ENCODE results near the gene INTS1.

The INTS1 gene

DNA sequence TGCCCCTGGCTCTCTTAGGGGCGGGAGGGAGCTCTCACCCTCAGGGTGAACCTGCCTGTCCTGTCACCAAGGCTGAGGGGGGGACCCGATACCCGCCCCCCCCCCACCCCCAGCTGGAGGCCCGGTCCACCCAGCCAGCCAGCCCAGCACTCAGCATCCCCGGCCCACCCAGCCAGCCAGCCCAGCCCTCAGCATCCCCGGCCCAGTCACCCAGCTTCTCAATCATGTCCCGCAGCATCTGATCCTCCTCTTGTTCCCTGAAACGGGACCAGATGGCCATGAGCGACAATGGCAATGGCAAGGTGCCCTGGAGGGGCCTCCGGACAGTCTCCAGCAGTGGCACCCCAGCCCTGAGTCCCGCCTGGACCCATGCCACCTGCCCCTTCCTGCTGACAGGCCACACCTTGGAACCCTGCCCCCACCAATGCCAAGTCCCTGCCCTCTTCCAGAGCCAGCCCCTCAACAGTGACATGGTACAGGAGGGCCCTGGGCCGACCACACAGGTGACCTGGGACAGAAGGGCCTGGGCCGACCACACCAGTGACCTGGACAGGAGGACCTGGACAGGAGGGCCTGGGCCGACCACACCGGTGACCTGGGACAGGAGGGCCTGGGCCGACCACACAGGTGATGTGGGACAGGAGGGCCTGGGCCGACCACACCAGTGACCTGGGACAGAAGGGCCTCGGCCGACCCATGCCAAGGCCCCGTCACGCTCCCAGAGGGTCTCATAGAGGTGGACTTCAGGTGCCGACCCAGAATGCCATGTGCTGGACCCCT is 69.1 kb downstream of the INTS1 start:
- in situ Hi-C loops (cut with MboI; ENCODE audit: low sequenced_read_pairs): no loop called here

- in situ Hi-C loops (cut with MboI; ENCODE audit: low sequenced_read_pairs): no loop called here
These were observed 69.9 kb downstream of the INTS1 start for GRCh38 chr7:1434165-1434718.

DNA sequence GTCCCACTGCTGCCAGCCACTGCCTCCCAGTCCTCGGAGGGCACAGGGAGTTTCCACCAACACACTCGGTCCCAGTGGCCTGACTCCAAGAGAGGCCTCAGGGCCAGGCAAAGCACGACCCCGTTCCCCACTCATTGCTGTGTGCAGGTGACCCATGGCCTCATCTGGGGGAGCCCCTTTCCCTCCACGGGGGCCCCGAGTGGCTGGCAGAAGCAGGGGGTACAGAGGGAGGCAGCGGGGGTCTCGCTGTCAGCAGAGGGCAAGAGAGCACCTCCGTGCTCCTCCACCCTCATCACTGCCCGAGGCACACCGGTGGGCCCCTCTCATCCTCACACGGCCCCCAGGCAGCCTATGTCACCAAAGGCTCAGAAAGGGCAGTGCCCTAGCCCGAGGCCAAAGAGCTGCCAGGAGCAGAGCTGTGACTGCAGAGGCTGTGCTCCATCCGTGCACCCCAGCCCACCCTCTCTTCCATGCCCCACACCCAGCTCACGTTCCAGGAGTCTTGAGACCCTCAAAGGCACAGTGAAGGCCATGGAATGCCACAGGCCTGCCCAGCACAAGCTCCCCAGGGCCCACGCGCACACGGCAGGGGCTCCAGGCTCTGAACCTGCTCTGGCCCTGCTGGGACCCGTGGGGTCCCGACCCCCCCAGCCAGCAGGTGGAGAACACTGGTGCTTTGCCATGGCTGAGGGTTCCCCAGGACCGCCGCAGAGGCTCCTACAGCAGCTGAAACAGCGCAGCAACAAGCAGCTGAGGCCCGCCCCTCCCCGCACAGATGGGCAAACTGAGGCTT is 70.9 kb downstream of the INTS1 start:
- in situ Hi-C loops (cut with MboI; ENCODE audit: low sequenced_read_pairs): no loop called here

GRCh38 chr7:1432411-1433082 is 71.6 kb downstream of the INTS1 start:
- in situ Hi-C loops (cut with MboI; ENCODE audit: low sequenced_read_pairs): no loop called here

DNA sequence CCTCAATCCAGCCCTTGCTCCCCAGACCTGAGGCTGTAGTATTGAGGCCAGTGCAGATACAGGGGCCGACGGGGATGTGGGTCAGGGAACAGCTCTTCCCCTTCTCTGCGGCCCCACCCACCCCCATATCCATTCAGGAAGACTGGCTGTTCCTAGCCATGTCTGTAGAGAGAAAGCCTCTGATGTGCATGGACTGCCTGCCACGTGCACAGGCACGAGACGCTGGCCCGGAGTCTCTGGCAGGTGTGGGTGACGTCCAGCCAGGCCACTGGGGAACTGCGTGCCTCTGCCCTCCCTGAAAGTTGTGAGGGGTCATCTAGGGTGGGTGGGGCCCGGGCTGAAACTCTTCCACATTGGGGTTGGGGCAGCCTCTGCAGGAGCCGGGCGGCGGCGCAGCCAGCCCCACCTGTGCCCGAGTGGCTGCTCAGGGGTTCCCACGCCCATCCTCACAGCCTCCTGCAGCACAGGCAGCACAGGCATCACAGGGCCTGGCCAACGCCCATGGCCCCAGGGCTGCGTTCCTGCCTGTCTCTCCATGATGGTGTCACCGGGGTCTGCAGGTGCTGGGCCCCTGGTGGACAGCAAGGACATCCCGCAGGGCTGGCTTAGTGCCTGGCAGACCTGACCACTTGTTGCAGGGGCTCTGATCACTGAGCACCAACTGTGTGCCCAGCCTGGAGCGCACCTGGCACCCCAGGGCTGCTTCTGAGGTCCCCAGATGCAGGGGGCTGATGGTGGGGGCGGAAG is 72.4 kb downstream of the INTS1 start:
- in situ Hi-C loops (cut with MboI; ENCODE audit: low sequenced_read_pairs): no loop called here

DNA sequence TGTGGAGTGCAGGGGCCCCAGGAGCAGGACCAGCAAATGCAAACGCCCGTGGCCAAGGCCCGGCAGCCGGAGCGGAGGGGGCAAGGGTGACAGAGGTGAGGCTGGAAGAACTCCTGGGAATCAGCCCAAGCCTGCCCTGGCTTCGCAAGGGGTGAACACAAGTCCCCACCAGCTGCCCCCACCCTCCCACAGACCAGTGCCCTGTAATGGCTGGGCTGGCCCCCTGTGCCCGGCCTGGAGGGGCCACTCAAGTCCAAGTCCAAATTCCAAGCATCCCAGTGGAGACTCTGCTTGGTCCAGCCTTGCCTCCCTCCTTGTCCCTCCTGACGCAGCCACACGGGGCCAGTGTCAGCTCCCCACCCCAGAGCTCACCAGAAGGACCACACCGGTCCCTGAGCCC is 73.0 kb downstream of the INTS1 start:
- in situ Hi-C loops (cut with MboI; ENCODE audit: low sequenced_read_pairs): no loop called here

GRCh38 chr7:1430056-1430845 is 73.9 kb downstream of the INTS1 start:
- in situ Hi-C loops (cut with MboI; ENCODE audit: low sequenced_read_pairs): no loop called here

DNA sequence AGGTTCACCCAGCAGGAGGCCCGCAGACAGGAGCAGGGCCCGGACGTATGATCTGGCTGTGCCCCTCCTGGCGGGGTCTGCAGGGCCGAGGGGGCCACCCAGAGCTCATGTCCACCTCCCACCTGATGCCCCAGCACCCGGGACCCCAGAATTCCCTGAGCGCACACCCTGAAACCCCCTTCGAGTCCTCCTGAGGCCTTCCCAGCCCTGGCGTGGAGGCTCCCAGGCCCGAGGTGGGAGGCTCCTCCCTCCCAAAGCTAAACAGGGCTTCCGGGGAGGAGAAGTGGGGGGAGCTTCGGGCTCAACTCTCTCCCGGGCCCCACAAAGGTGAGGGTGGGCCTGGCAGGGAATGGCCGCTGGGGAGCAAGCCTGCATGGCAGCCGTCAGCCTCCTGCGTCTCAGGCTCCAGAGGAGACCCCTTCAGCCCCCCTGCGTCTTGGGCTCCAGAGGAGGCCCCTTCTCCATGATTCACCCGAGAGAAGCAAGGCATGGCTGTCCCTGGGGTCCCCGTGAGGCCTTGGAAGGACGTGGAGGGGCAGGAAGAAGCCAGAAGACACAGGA is 75.2 kb downstream of the INTS1 start:
- in situ Hi-C loops (cut with MboI; ENCODE audit: low sequenced_read_pairs): no loop called here

DNA sequence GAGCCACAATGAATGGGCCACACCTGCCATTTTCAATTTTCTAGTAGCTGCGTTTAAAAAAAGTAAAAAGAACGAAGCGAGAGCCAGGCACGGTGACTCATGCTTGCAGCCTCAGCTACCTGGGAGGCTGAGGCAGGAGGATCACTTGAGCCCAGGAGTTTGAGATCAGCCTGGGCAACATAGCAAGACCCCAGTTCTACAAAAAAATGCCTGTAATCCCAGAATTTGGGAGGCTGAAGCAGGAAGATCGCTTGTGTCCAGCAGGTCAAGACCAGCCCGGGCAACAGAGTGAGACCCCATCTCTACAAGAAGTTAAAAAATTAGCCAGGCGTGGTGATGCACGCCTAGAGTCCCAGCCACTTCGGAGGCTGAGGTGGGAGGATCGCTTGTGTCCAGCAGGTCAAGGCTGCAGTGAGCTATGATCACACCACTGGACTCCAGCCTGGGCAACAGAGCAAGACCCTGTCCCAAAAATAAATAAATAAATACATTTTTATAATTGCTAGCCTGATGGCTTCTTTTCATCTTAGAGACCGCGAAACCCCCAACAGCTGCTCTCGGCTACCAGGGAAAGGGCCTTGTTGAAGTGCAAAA is 77.0 kb downstream of the INTS1 start:
- in situ Hi-C loops (cut with MboI; ENCODE audit: low sequenced_read_pairs): no loop called here

DNA sequence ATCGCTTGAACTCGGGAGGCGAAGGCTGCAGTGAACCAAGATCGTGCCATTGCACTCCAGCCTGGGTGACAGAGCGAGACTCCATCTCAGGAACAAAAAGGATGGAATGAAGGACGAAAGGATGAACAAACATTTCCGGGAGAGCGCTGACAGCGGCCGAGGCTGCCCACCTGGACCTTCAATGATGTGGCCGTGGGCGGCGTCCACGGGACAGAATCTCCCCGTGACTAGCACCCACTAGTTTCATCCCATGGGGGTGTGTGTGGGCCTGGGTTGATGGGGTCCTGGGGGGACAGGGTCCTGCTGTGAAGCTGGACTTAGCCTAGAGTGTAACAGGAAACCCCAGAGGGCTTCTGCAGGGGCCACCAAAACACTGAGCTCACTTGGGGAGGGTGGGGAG is 77.7 kb downstream of the INTS1 start:
- in situ Hi-C loops (cut with MboI; ENCODE audit: low sequenced_read_pairs): no loop called here

GRCh38 chr7:1425292-1426136 is 78.7 kb downstream of the INTS1 start:
- in situ Hi-C loops (cut with MboI; ENCODE audit: low sequenced_read_pairs): no loop called here

- in situ Hi-C loops (cut with MboI; ENCODE audit: low sequenced_read_pairs): no loop called here
These were observed 80.1 kb downstream of the INTS1 start for GRCh38 chr7:1424041-1424440.

DNA sequence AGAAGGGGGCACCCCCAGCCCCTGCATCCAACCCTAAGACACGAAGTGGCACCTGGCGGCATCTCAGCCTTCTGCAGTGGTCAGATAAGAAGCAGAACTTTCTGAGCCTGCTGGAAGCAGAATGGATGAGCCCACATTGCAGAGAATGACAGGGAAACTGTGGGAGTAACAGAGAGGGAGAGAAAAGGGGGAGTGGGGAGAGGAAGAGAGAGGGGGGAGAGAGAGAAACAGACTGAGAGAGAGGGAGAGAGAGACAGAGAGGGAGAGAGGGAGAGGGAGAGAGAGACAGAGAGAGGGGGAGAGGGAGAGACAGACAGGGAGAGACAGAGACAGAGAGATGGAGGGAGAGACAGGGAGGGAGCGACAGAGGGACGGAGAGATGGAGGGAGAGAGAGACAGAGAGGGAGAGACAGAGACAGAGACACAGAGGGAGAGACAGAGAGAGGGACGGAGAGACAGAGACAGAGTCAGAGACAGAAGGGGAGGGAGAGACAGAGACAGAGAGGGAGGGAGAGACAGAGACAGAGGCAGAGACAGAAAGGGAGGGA is 80.9 kb downstream of the INTS1 start:
- in situ Hi-C loops (cut with MboI; ENCODE audit: low sequenced_read_pairs): no loop called here

GRCh38 chr7:1422512-1423263 is 81.5 kb downstream of the INTS1 start:
- in situ Hi-C loops (cut with MboI; ENCODE audit: low sequenced_read_pairs): no loop called here

DNA sequence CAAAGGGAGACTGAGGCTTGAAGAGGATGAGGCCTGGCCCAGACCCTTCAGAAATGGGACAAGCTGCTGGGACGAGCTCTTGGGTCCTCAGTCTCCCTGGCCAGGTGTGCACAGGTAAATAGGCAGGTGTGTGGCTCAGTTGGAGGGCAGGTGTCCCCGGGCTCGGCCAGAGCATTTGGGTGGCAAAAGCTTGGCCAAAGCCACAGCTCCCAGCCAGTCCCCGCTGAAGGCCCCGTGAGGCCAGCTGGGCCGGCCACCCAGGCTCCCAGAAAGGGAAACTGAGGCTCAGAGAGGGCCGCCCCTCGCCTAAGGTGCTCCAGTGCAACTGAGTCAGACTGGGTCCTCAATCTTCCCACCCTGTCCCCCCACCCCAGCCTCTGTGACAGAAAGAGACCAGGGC is 82.2 kb downstream of the INTS1 start:
- in situ Hi-C loops (cut with MboI; ENCODE audit: low sequenced_read_pairs): no loop called here

DNA sequence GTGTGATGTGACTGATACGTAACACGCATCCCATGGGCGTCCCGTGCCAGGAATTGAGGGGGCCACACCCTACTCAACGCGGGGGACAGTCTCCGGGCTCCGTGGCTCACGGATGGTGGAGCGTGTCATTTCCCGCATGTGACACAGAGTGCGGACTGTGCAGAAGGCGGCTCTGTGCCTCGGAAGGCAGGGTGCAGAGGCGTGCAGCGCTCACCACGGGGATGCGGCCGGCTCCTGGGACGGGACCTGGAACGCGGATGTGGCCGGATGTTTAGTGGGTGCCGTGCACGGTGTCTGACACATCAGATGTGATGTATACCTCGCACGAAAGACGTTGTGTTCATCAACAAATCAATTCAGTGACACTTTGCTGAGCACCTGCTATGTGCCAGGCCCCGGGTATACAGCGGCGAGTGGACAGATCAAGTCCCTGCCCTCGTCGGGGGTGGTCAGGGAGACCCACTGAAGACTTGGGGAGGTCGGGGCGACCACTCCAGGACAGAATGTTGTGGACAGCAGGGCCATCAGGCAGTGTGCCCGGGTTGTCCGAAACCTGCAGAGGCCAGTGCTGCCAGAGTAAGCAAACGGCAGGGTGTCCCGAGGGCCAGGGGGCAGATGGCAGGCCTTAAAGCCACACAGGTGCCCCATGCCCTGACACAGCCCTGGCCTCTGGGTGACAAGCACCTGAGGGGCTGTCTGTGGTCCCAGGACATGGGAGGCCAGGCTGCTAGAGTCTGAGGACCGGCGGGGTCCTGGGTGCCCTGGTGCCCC is 83.0 kb downstream of the INTS1 start:
- in situ Hi-C loops (cut with MboI; ENCODE audit: low sequenced_read_pairs): no loop called here
